HG03039 (cell line): ENCODE data around the gene SCAP.
"Not testable (repeated sequence)": the region's sequence is repeated elsewhere in the genome, so short reads cannot be mapped to it uniquely, and the experiment has no call there.

Experiments
- ATAC-seq: cut with Tn5 transposase; IDR thresholded peaks from one replicate; pipeline ENCODE4 v1.9.1; 2021; ENCODE audit warnings: mild to moderate bottlenecking, moderate library complexity; ENCODE audit not compliant: unreplicated experiment

SCAP gene

GRCh38 chr3:47475570-47476329 is at the start of gene SCAP:
TSS of gene SCAP (minus strand) at chr3:47475941. CDS start at chr3:47442993, 32,948 bp downstream.
- ATAC-seq: peak; percentile 89

GRCh38 chr3:47523310-47524073 is 47.8 kb upstream of the SCAP start:
- ATAC-seq: no peak

- ATAC-seq: no peak
Measured at GRCh38 chr3:47522082-47522987, 46.6 kb upstream of the SCAP start.

GRCh38 chr3:47520756-47521155 is 45.0 kb upstream of the SCAP start:
- ATAC-seq: no peak

GRCh38 chr3:47517937-47518336 is 42.2 kb upstream of the SCAP start:
- ATAC-seq: no peak

GRCh38 chr3:47515864-47516319 is 40.2 kb upstream of the SCAP start:
- no peak for ATAC-seq

GRCh38 chr3:47515100-47515499 is 39.4 kb upstream of the SCAP start:
- no peak for ATAC-seq

- peak; percentile 87 for ATAC-seq
Measured at GRCh38 chr3:47513125-47513929, 37.6 kb upstream of the SCAP start, which contains the start of gene ELP6. TSS of gene ELP6 (minus strand) at chr3:47513712. CDS start at chr3:47513590, 122 bp downstream.

- ATAC-seq: no peak
Measured at GRCh38 chr3:47512416-47513124, 36.8 kb upstream of the SCAP start.

GRCh38 chr3:47505267-47505666 is 29.5 kb upstream of the SCAP start:
- not testable (repeated sequence) for ATAC-seq

GRCh38 chr3:47504113-47504512 is 28.4 kb upstream of the SCAP start:
- no peak for ATAC-seq

GRCh38 chr3:47503033-47503432 is 27.3 kb upstream of the SCAP start:
- no peak for ATAC-seq

- no peak for ATAC-seq
Measured at GRCh38 chr3:47496892-47497291, 21.2 kb upstream of the SCAP start.

- no peak for ATAC-seq
Measured at GRCh38 chr3:47495886-47496285, 20.1 kb upstream of the SCAP start.

GRCh38 chr3:47495111-47495510 is 19.4 kb upstream of the SCAP start:
- ATAC-seq: no peak

- no peak for ATAC-seq
Measured at GRCh38 chr3:47491777-47492176, 16.0 kb upstream of the SCAP start.

GRCh38 chr3:47491186-47491585 is 15.4 kb upstream of the SCAP start:
- no peak for ATAC-seq

GRCh38 chr3:47487265-47487664 is 11.5 kb upstream of the SCAP start:
- ATAC-seq: no peak

- no peak for ATAC-seq
Measured at GRCh38 chr3:47485812-47486211, 10.1 kb upstream of the SCAP start.

GRCh38 chr3:47482366-47482765 is 6.6 kb upstream of the SCAP start:
- no peak for ATAC-seq
